ENCODE data around the gene NR4A2.
A peak's percentile ranks its signal among the peaks of the same experiment; 100 is the strongest.

NR4A2 gene

DNA sequence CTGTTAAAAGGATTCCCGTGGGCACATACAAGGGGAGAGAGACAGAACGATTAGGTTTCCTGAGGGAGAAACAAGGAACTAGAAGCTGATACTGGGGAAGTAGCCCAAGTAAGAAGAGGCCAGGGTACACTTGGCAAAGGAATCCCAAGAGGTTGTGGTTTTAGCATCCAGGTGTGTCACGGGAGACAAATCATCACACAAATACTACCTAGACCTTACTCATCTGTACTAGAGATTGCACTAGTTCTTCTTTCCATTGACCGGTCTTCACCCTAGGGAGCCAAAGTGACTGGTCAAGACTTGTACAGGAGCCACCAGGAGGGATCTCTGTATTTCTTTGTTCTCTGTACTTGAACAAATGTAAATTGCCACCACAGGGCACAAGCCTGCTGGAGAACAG is 14.2 kb upstream of the NR4A2 start:
- H3K4me3 ChIP-seq (ENCODE audit: low read depth, low read length), result no peak overlapping the region
- H3K27me3 ChIP-seq, result no peaks in the 10 kb centered on the region
- no peaks in the 10 kb centered on the region for H3K9me3 ChIP-seq
- TF ChIP-seq, protein P1, sequence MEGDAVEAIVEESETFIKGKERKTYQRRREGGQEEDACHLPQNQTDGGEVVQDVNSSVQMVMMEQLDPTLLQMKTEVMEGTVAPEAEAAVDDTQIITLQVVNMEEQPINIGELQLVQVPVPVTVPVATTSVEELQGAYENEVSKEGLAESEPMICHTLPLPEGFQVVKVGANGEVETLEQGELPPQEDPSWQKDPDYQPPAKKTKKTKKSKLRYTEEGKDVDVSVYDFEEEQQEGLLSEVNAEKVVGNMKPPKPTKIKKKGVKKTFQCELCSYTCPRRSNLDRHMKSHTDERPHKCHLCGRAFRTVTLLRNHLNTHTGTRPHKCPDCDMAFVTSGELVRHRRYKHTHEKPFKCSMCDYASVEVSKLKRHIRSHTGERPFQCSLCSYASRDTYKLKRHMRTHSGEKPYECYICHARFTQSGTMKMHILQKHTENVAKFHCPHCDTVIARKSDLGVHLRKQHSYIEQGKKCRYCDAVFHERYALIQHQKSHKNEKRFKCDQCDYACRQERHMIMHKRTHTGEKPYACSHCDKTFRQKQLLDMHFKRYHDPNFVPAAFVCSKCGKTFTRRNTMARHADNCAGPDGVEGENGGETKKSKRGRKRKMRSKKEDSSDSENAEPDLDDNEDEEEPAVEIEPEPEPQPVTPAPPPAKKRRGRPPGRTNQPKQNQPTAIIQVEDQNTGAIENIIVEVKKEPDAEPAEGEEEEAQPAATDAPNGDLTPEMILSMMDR (IDR thresholded peaks at IDR 0.05; ENCODE audit: low read depth, low read length), result no peak
- H3K4me1 ChIP-seq, result no peaks in the 10 kb centered on the region
- no peaks in the 10 kb centered on the region for H3K36me3 ChIP-seq
- no peak for DNase-seq

DNA sequence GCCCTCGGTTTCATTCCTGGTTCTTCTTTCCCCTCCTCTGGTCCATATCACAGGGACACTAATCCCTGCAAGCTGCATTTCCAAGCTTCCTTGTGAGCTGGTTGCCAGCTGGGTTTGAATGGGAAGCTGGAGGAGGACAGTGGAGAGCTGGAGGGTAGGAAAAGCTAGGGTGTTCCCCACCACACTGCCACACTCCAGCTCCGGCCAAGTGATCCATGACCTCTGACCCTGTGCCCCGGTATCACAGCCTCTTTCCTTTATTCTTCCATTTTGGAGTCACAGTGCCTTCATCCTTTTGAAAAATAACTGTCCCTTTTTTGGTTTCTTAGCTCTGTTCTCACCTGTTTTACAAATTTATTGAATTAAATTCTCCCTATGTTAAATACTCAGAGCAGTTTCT is 13.1 kb upstream of the NR4A2 start:
- Histone ChIP-seq H3K4me1 (no peaks in the 10 kb centered on the region), H3K4me3 (ENCODE audit: low read depth, low read length) (no peak overlapping the region), H3K36me3 (no peaks in the 10 kb centered on the region), H3K27me3 (no peaks in the 10 kb centered on the region), H3K9me3 (no peaks in the 10 kb centered on the region)
- TF ChIP-seq, protein P1 (IDR thresholded peaks at IDR 0.05; ENCODE audit: low read depth, low read length), result no peak
- no peak for DNase-seq

DNA sequence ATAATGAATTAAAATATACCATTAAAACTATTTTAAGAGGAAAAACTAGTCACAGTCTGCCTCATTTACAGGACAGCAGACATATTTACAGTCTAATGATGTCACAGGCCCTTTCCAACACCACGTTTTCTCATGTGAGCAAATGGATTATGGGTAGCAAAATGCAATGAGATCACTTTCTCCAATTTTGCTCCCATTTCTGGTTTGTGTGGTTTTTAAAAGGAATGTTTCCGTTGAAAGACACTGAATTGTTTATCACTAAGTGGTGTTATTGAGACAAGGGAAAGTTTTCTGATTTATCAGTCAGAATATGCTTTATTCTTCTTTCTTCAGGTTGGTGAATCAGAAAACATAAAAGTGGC is 11.4 kb upstream of the NR4A2 start:
- no peaks in the 10 kb centered on the region for H3K4me1 ChIP-seq
- H3K27me3 ChIP-seq, result no peaks in the 10 kb centered on the region
- no peak overlapping the region for H3K4me3 ChIP-seq (ENCODE audit: low read depth, low read length)
- TF ChIP-seq, protein P1 (IDR thresholded peaks at IDR 0.05; ENCODE audit: low read depth, low read length), result no peak
- no peak for DNase-seq
- H3K9me3 ChIP-seq, result no peaks in the 10 kb centered on the region
- no peaks in the 10 kb centered on the region for H3K36me3 ChIP-seq

DNA sequence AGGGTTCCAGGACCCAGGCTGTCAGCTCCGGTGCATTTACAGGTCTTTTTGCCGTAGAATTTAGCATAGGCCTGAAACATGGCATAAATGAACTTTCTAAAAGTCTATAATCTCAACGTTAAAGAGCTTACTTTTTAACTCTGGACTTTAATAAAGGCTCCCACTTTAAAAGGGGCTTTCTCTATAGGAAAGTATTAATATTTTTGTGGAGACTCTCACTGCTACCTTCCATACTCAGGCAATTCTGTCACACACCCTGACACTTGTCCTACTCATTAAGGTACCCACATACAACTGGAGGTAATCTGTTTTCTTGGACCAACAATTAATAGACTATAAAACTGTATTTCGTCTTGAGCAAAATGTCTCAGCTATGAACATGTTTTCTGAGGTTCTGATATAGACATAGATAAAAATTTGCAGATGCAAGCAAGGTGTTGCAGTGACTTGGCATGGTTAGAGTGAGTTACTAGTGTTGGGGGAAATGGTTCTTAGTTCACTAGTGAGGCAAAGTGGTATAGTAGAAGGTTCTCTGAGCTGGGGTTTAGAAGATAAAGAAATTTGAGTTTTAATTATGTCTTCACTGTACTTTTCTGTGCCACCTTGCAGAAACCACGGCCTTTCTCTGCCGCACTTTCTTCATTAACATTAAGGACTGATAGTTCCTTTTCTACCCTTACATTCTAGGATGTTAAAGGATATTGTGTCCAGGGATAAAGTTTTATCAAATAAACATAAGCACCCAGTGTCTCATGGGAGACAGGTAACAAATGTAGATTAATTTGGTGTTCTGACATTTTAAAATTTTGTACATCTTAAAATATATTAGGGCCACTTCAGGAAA is 10.8 kb upstream of the NR4A2 start:
- DNase-seq, result no peak
- Histone ChIP-seq H3K4me3 (ENCODE audit: low read depth, low read length) (peak overlapping the region; percentile 59), H3K36me3 (no peaks in the 10 kb centered on the region), H3K27me3 (no peaks in the 10 kb centered on the region), H3K9me3 (no peaks in the 10 kb centered on the region), H3K4me1 (no peaks in the 10 kb centered on the region)
- TF ChIP-seq, protein P1 (IDR thresholded peaks at IDR 0.05; ENCODE audit: low read depth, low read length), result no peak

DNA sequence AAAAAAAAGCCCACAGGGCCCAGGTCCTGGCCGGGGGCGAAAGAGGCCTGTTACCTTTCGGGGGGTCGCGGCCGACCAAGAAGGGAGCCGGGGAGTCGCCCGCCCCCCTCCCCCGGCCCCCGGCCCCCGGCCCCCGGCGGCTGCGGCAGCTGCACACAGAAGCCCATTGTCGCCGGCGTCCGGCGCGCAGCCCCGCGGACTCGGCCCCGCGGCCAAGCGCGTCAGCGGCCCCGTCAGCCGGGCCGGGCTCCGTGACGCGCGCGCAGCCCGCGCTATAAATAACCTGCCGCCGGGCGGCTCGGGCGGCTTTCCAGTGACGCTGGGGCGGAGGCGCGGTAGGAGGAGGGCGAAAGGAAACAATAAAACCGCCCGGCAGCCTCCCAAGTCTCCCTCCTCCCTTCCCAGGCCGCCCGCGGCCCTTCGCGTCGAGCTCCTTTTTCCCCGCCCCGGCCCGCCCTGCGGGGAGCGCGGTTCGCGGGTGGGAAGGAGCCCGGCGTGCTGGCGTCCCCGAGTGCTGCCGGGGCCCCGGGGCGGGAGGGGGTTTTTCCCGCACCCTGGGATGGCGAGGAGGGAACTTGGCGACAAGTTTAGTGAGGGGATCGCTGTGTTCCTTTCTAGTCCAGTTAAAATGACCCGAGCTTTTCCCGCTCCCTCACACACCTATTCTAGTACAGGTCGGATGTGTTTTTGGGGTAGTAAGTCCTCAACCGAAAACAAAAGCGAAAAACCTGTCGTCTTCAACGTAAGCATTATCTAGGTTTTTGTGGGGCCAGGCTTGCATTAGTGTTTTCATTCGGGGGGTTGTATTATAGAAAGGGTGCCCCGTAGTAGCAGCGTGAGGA is 10.0 kb upstream of the NR4A2 start:
- TF ChIP-seq, protein P1 (IDR thresholded peaks at IDR 0.05; ENCODE audit: low read depth, low read length), result no peak
- peak; percentile 76 for DNase-seq
- Histone ChIP-seq H3K27me3 (no peaks in the 10 kb centered on the region), H3K36me3 (no peaks in the 10 kb centered on the region), H3K4me3 (ENCODE audit: low read depth, low read length) (peak overlapping the region; percentile 69), H3K4me1 (no peaks in the 10 kb centered on the region), H3K9me3 (no peaks in the 10 kb centered on the region)
